Vagina (tissue), 2 donors: ENCODE data around the gene KISS1R. TPM values are rescaled to one million over a fixed set of nuclear protein-coding genes. Genes with fewer than 3 reads are reported as not detected.

Experiments used
- DNase-seq, 2 donors: peaks; one replicate each; pipeline ENCODE4 v3.0.0-alpha.2; 2017; ENCODE audit errors: extremely low spot score in 2 of 2
- H3K27ac ChIP-seq: fragments of 200-600 bp; sonication (generic); one replicate; pipeline ENCODE4 v1.5.1; 2019
- H3K27me3 ChIP-seq: fragments of 200-600 bp; sonication (generic); one replicate; pipeline ENCODE4 v1.5.1; 2019
- H3K36me3 ChIP-seq, 2 donors: fragments of 200-600 bp; sonication (generic); one replicate each; pipeline ENCODE4 v1.5.1; 2017 to 2019
- H3K4me1 ChIP-seq: fragments of 200-600 bp; sonication (generic); one replicate; pipeline ENCODE4 v1.5.1; 2019
- H3K4me3 ChIP-seq, 2 donors: fragments of 200-600 bp; sonication (generic); 1 replicate in 1 of 2; 2 replicates in 1 of 2; pipeline ENCODE4 v1.5.1; 2016 to 2019
- H3K9me3 ChIP-seq: fragments of 200-600 bp; sonication (generic); one replicate; pipeline ENCODE4 v1.5.1; 2019
- POLR2A ChIP-seq, 2 donors: fragments of 450-650 bp; IDR thresholded peaks; one replicate each; pipeline ENCODE4 v1.6.1; 2017; ENCODE audit warnings: antibody characterized with exemption in 2 of 2, mild to moderate bottlenecking in 2 of 2, moderate library complexity in 2 of 2
- POLR2AphosphoS5 ChIP-seq, 2 donors: sonication (generic); formaldehyde crosslinking; IDR thresholded peaks; one replicate each; pipeline ENCODE4 v1.9.0; 2017; ENCODE audit warnings: antibody characterized with exemption in 2 of 2, mild to moderate bottlenecking in 2 of 2, low read depth in 1 of 2; ENCODE audit not compliant: insufficient read depth in 1 of 2
- intact Hi-C: fragments of 100-400 bp; cut with DNase I; formaldehyde crosslinking; loops from one replicate; pipeline ENCODE4 v1.15.1; 2023
- total RNA-seq: library from RNA; depleted of rRNA; stranded (reverse); fragments of >200 nt; gene quantifications from one replicate; pipeline ENCODE4 v1.2.3, GENCODE V29; 2016
- TF ChIP-seq, protein P1 (sequence below), 3 experiments: fragments of 450-650 bp in 2 of 3; fragments of 200-600 bp in 1 of 3; sonication (generic) in 1 of 3; IDR thresholded peaks; one replicate each; pipeline ENCODE4 v1.5.1; 2017 to 2019; ENCODE audit warnings: antibody characterized with exemption in 3 of 3, mild to moderate bottlenecking in 2 of 3, moderate library complexity in 2 of 3

KISS1R gene
- total RNA-seq, 1 donor from 2014 or later = not detected

DNA sequence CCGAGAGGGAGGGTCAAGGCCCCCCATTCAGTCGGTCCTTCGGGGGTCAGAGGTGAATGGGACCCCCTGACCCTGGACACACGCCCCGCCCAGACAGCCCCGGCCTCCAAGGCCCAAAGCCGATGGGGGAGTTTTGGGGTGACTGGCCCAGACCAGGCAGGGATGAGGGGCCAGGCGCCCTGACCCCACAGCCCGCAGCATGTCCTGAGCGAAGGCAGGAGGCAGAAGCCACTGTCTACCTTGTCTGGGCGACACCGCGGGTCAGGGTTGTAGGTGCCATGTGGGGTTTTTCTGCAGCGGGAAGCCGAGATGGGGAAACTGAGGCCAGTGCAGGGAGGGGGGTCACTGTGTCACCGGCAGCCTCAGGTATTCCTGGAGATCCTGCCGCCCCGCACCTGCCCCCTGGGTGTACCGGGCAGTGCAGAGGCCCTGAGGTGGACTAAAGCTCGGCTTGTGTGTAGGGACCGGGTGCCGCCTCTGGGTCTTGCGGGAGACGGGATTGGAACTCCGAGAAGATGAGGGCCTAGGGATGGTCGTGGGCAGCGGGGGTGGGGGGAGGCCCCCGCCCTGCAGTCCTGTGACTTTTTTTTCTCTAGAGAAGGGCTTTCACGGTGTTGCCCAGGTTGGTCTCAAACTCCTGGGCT, 17.2 kb downstream of the KISS1R start:
- peaks cover 43% of the 10 kb centered on the region for H3K4me1 ChIP-seq
- H3K27ac ChIP-seq = peak overlapping the region; percentile 48
- no peaks in the 10 kb centered on the region for H3K36me3 ChIP-seq
- no peaks in the 10 kb centered on the region for H3K27me3 ChIP-seq
- H3K4me3 ChIP-seq = peak overlapping the region in 1 of 2 donors; percentile 15
- no peaks in the 10 kb centered on the region for H3K9me3 ChIP-seq
- intact Hi-C loops = no loop called here
- DNase-seq = no peak
- TF ChIP-seq POLR2A (IDR thresholded peaks at IDR 0.05) = no peak
- TF ChIP-seq, protein P1, sequence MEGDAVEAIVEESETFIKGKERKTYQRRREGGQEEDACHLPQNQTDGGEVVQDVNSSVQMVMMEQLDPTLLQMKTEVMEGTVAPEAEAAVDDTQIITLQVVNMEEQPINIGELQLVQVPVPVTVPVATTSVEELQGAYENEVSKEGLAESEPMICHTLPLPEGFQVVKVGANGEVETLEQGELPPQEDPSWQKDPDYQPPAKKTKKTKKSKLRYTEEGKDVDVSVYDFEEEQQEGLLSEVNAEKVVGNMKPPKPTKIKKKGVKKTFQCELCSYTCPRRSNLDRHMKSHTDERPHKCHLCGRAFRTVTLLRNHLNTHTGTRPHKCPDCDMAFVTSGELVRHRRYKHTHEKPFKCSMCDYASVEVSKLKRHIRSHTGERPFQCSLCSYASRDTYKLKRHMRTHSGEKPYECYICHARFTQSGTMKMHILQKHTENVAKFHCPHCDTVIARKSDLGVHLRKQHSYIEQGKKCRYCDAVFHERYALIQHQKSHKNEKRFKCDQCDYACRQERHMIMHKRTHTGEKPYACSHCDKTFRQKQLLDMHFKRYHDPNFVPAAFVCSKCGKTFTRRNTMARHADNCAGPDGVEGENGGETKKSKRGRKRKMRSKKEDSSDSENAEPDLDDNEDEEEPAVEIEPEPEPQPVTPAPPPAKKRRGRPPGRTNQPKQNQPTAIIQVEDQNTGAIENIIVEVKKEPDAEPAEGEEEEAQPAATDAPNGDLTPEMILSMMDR (IDR thresholded peaks at IDR 0.05) = no peak
- no peak for TF ChIP-seq POLR2AphosphoS5 (IDR thresholded peaks at IDR 0.05; ENCODE audit: insufficient read depth in 1 of 2, low read depth in 1 of 2)

GRCh38 chr19:934865-935479, 17.8 kb downstream of the KISS1R start:
- Histone ChIP-seq H3K36me3 (no peaks in the 10 kb centered on the region), H3K4me3 (no peak overlapping the region), H3K4me1 (peaks cover 45% of the 10 kb centered on the region), H3K27me3 (no peaks in the 10 kb centered on the region), H3K27ac (peak overlapping the region; percentile 48), H3K9me3 (no peaks in the 10 kb centered on the region)
- TF ChIP-seq POLR2A (IDR thresholded peaks at IDR 0.05) = no peak
- TF ChIP-seq POLR2AphosphoS5 (IDR thresholded peaks at IDR 0.05; ENCODE audit: insufficient read depth in 1 of 2, low read depth in 1 of 2) = peak; percentile 76 to 89
- TF ChIP-seq, protein P1 (IDR thresholded peaks at IDR 0.05) = no peak
- DNase-seq = no peak
- intact Hi-C loops = no loop called here

DNA sequence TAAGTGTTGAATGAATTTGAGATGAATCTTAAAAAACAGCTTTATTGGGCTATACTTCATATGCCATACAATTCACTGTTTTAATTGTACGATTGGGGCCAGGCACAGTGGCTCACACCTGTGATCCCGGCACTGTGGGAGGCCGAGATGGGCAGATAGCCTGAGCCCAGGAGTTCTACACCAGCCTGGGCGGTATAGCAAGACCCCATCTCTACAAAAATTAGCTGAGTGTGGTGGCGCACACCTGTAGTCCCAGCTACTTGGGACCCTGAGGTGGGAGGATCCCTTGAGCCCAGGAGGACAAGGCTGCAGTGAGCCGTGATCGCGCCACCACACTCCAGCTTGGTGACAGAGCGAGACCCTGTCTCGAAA, 19.0 kb downstream of the KISS1R start:
- Histone ChIP-seq H3K9me3 (no peaks in the 10 kb centered on the region), H3K27me3 (no peaks in the 10 kb centered on the region), H3K4me1 (peaks cover 55% of the 10 kb centered on the region), H3K27ac (no peak overlapping the region), H3K36me3 (no peaks in the 10 kb centered on the region), H3K4me3 (no peak overlapping the region)
- intact Hi-C loops = no loop called here
- TF ChIP-seq POLR2AphosphoS5 (IDR thresholded peaks at IDR 0.05; ENCODE audit: insufficient read depth in 1 of 2, low read depth in 1 of 2) = no peak
- TF ChIP-seq, protein P1 (IDR thresholded peaks at IDR 0.05) = no peak
- no peak for DNase-seq

DNA sequence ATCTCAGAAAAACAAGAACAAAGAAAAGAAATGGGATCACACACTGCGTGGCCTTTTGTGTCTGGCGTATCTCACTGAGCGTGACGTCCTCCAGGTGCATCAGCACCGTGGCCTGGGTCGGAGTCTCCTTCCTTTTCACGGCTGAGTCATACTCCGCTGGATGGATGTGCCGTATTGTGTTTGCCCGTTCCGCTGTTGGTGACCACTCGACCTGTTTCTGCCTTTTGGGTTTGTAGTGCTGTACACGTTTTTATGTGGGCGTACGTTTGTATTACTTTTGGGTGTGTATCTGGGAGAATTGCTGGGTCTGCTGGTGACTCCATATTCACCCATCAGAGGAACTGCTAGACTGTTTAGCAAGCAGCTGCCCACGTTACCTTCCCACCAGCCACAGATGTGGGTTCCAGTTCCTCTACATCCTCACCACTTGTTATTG, 20.1 kb downstream of the KISS1R start:
- intact Hi-C loops = no loop called here
- no peak for DNase-seq
- no peaks in the 10 kb centered on the region for H3K27me3 ChIP-seq
- no peak overlapping the region for H3K27ac ChIP-seq
- H3K36me3 ChIP-seq = no peaks in the 10 kb centered on the region
- TF ChIP-seq POLR2A (IDR thresholded peaks at IDR 0.05) = no peak
- TF ChIP-seq, protein P1 (IDR thresholded peaks at IDR 0.05) = no peak
- no peak for TF ChIP-seq POLR2AphosphoS5 (IDR thresholded peaks at IDR 0.05; ENCODE audit: insufficient read depth in 1 of 2, low read depth in 1 of 2)
- H3K9me3 ChIP-seq = no peaks in the 10 kb centered on the region
- H3K4me3 ChIP-seq = no peak overlapping the region
- peaks cover 59% of the 10 kb centered on the region for H3K4me1 ChIP-seq
